IPS-NIHi7 (cell line): ENCODE measurements around the gene GPR55.
"Not testable (repeated sequence)": the region's sequence is repeated elsewhere in the genome, so short reads cannot be mapped to it uniquely, and the experiment has no call there.

Experiments
- DNase-seq: peaks from one replicate; pipeline ENCODE4 v3.0.0; 2012; ENCODE audit warnings: mixed read lengths; ENCODE audit errors: extremely low spot score

The GPR55 gene

GRCh38 chr2:230950874-230951339 lies 25.9 kb upstream of the GPR55 start:
- DNase-seq: no peak

DNA sequence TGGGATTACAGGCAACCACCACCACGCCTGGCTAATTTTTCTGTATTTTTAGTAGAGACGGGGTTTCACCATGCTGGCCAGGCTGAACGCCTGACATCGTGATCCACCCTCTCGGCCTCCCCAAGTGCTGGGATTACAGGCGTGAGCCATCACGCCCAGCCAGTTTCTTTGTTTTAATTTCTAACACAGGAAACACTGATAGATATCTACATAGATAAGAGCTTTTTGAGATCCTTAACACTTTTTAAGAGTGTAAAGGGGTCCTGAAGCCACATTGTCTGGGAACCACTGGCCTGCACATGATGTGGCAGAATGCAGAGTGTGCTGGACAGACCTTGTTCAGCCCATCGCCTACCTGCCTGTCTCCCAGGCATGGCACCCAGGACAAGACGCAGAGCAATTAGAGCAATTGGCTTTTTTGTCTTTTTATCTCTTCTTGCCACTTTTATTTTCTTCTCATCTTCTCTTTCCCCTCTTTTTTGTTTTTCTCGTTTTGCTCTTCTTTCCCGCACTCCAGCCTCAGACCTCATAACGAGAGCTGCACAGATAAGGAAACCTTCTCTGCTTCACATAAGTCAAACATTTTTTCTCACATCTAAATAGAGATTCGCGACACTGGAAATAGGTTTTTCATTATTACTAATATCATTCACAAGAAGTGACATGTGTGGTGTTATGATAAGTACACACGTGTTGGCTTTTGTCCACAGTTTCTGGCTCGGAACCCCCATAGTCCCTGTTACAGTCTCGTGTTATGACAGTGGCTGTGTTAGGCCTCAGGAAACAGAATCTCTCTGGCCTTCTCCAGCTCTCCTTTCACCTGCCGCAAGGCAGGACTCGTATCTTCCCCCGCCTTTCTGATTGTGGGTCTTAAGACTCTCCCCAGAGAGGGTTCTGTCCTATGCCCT lies 25.2 kb upstream of the GPR55 start:
- DNase-seq: no peak

- no peak for DNase-seq
Measured at GRCh38 chr2:230947908-230948365, 22.9 kb upstream of the GPR55 start.

DNA sequence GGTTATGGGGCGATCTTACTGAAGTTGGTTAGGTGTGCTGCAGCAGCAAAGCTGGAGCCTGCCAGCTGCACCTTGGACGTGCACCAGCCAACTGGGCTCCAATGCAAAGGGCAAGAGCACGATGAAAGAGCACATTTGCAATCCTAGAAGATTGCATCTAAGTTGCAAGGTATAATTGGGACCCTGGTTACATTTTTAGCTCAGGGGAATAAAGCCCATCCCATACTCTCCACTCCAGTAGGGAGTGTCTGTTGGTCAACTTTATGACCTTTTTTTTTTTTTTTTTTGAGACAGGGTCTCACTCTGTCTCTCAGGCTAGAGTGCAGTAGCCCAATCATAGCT lies 22.2 kb upstream of the GPR55 start:
- no peak for DNase-seq

- no peak for DNase-seq
Measured at GRCh38 chr2:230946429-230947234, 21.6 kb upstream of the GPR55 start.

- DNase-seq: no peak
Measured at GRCh38 chr2:230944757-230945372, 19.8 kb upstream of the GPR55 start.

DNA sequence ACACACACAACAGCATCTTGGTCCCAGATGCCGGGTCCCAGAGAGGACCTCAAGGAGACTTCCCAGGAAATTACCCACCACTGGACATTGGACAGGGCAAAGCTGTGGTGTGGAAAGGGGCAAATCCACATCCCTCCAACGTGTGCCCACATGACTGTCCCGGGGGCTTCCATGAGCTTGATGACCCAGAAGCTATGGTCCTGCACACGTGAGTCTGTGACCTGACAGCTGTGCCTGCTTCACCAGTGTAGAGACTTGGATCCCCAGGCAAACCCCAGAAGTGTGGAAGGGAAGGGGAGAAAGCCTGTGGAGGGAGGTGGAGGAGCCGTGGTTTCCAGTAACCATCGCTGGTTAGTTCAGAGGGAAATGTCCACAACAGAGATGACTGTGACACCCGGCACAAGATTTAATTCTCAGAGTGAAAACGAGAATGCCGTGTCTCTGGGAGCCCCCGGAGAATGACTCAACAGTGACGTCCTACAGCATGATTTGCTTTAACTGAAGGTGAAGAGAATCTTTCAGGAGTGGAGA lies 19.1 kb upstream of the GPR55 start:
- no peak for DNase-seq

GRCh38 chr2:230942920-230943896 lies 18.2 kb upstream of the GPR55 start:
- no peak for DNase-seq

DNA sequence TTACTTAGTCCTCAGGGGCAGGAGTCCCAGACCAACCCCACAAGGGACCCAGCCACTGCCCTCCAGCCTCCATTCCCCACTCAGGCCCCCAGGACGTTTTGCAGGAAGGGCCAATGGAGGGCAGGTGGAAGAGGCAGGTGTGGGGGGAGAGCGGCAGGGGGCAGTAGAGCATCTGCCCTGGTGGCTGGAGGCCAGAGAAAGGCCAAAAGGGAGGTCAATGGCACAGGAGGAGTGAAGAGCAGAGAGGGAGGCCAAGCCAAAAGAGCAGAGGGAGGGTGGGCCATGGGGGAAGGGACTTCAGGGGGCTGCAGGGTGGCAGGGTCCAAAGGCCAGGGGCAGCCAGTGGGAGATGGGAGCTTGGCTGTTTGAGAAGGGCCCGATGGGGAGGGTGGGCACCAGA lies 17.3 kb upstream of the GPR55 start:
- DNase-seq: peak; percentile 57

- DNase-seq: no peak
Measured at GRCh38 chr2:230941202-230942180, 16.4 kb upstream of the GPR55 start.

DNA sequence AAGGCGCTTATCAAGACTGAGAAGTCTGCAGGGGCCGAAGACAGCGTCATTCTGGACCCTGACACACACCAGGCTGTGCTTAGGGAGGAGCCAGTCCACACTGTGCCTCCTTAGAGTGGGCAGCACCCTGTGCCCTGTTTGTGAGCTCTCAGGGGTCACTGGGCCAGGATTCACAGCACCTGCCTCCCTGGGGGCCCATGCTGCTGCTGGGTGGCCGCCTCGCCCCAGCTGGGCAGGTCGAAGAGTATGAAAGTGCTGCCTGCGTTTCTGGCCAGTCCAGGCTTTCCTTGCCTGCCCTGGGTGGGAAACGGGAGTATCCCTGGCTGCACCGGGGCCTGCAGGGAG lies 15.4 kb upstream of the GPR55 start:
- no peak for DNase-seq

DNA sequence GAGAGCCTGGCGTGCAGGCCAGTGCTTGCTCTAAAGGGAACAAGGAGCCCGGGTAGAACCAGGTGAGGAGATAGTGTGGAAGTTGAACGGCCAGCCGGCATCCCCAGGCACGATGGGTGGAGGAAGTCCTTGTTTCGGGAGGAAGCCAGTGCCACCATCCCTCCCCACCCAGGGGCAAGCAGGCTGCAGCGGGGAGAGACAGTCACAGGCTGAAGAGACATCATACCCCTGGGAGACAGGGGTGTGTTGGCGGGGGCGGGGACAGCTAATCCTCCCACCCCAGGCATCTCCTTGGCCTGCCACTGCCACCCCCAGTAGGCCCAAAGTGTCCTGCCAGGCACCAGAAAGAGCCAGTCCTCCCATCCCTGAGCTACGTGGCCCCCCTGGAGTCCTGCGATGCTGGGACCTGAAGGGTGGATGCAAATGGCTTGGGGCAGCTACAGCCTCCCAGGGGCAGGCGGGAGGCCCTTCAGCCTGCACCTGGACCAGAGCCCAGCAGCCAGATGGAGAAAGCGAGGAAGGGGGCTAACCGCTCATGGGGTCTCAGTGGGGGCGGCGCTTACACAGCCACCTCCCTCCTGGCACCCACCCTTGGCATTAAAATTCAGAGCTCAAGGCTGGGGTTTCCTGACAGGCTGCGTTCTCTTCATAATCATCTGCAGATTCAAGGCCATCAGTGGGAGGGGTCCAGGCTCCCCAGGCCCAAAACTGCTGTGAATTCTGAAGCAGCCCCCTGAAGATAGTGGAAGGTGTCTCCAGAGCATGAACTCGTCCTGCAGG lies 14.8 kb upstream of the GPR55 start:
- no peak for DNase-seq

DNA sequence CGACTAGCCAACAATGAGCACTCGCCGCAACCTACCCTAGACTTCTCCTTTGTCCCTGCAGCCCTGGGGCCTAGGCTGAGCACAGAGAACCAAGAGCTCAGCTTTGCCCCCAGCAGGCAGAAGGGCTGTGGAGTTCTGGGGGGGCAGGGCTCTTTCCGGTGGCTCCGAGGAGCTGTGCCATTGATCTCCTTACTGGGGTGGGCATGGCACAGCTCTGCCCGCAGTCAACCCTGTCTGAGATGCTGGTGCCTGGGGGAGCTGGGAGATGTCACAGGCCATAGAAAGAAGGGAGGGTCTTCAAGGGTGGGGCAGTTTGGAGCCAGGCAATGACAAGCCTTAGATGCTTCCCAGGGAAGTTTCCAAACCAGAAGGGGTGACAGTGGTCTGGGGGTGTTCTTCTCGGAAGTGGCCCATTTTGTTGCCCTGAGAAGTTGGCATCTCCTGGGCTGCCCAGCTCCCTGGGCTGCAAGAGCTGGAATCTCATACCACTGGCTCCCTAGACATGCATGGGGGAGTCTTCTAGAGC lies 14.1 kb upstream of the GPR55 start:
- no peak for DNase-seq

DNA sequence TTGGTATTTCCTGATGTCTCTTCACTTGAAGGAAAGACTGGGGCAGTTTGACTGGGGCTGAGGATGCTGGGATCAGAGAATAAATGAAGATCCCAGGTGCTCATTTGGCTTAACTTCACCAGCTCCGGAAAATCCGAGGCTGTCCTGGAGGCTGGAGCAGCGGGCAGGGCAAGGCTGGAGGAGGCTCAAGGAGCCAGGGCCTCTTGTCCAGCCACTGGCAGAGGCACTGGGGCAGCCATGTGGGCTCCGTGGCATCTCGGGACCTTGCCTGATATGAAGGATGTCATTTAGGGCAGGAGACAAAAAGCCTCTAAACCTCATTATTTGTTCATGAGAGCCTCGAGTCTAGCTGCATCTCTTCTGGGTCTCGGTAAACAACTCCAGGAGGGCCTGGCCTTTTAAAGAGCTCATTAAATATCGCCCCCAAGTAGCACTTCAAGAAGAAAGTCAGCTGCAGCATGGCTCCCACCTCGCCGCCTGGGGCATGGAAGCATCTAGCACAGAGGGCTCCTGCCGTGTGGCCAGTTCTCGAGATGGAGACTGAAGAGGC lies 13.5 kb upstream of the GPR55 start:
- peak; percentile 9 for DNase-seq

GRCh38 chr2:230938098-230938497 lies 13.1 kb upstream of the GPR55 start:
- no peak for DNase-seq

DNA sequence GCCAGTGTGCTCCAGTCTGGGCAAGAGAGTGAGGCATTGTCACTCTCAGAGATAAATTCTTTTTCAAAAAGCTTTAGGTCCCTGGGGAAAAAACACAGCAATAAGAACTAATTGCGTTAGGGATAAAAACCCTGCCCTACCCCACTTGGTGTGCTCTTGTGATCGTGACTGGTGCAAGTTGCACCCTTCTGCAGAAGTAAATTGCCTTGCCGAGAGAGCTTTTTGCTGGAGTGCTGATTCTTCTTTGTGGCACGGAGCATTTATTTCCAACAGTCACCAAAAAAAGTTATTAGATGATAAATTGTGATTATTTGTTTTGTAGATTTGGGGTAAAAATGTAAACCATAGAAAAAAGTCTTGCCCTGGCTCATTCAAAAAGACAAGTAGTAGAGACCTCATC lies 12.3 kb upstream of the GPR55 start:
- no peak for DNase-seq

- DNase-seq: not testable (repeated sequence)
Measured at GRCh38 chr2:230936243-230936642, 11.2 kb upstream of the GPR55 start.

- DNase-seq: peak; percentile 12
Measured at GRCh38 chr2:230935130-230935430, 10.0 kb upstream of the GPR55 start.
